ENCODE data around the gene TTLL10.

Gene TTLL10

DNA sequence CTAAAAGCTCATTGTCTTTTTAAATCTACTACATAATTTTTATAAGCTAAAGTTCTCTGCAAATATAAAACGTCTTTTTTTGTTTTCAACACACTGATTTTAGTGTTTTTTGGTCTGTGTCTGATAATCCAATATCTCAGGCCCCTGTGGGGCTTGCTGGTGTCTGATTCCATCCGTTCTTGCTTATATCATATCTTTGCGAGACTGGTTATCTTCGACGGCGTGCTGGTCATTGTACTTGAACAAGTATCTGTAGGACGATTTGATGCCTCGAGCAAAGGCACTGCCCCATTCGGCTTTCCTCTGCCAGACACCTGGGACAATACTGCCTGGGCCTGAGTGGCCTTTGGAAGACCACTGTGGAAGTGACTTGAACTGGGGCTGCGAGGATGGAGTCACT lies 18.4 kb upstream of the TTLL10 start:
- TF ChIP-seq, protein P1, sequence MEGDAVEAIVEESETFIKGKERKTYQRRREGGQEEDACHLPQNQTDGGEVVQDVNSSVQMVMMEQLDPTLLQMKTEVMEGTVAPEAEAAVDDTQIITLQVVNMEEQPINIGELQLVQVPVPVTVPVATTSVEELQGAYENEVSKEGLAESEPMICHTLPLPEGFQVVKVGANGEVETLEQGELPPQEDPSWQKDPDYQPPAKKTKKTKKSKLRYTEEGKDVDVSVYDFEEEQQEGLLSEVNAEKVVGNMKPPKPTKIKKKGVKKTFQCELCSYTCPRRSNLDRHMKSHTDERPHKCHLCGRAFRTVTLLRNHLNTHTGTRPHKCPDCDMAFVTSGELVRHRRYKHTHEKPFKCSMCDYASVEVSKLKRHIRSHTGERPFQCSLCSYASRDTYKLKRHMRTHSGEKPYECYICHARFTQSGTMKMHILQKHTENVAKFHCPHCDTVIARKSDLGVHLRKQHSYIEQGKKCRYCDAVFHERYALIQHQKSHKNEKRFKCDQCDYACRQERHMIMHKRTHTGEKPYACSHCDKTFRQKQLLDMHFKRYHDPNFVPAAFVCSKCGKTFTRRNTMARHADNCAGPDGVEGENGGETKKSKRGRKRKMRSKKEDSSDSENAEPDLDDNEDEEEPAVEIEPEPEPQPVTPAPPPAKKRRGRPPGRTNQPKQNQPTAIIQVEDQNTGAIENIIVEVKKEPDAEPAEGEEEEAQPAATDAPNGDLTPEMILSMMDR (IDR thresholded peaks at IDR 0.05; ENCODE audit: insufficient read depth, low read length, poor library complexity, severe bottlenecking) = no peak
- TF ChIP-seq EZH2phosphoT487 (conservative IDR thresholded peaks at IDR 0.05; ENCODE audit: low read length) = no peak
- Histone ChIP-seq H3K9ac (ENCODE audit: low read length) (no peak overlapping the region), H3K9me3 (ENCODE audit: insufficient read depth, low read length) (peaks cover 10% of the 10 kb centered on the region; the same call in 1 of the 2 replicates), H4K20me1 (ENCODE audit: low read depth, low read length) (no peaks in the 10 kb centered on the region), H2AFZ (ENCODE audit: low read depth, low read length, severe bottlenecking) (no peak overlapping the region), H3F3A (ENCODE audit: insufficient read depth) (no peaks in the 10 kb centered on the region), H3K79me2 (ENCODE audit: insufficient read depth, low read length) (no peaks in the 10 kb centered on the region), H3K4me2 (ENCODE audit: low read depth, low read length, poor library complexity, severe bottlenecking) (no peak overlapping the region), H3K9me2 (replicated peaks; ENCODE audit: insufficient read depth, low read length) (no peaks in the 10 kb centered on the region), H3K36me3 (ENCODE audit: low read length) (no peaks in the 10 kb centered on the region), H3K27me3 (ENCODE audit: low read length) (no peaks in the 10 kb centered on the region), H3K4me3 (ENCODE audit: insufficient read depth, low read length, poor library complexity, severe bottlenecking) (no peak overlapping the region), H3K27ac (ENCODE audit: low read depth, low read length) (no peak overlapping the region)

- H3K36me3 ChIP-seq (ENCODE audit: low read length) = no peaks in the 10 kb centered on the region
- H3K79me2 ChIP-seq (ENCODE audit: insufficient read depth, low read length) = no peaks in the 10 kb centered on the region
- H2AFZ ChIP-seq (ENCODE audit: low read depth, low read length, severe bottlenecking) = no peak overlapping the region
- H3K4me3 ChIP-seq (ENCODE audit: insufficient read depth, low read length, poor library complexity, severe bottlenecking) = no peak overlapping the region
- no peak overlapping the region for H3K9ac ChIP-seq (ENCODE audit: low read length)
- H3K9me2 ChIP-seq (replicated peaks; ENCODE audit: insufficient read depth, low read length) = no peaks in the 10 kb centered on the region
- H3K9me3 ChIP-seq (ENCODE audit: insufficient read depth, low read length) = peaks cover 10% of the 10 kb centered on the region; the same call in 1 of the 2 replicates
- no peak overlapping the region for H3K4me2 ChIP-seq (ENCODE audit: low read depth, low read length, poor library complexity, severe bottlenecking)
- no peaks in the 10 kb centered on the region for H4K20me1 ChIP-seq (ENCODE audit: low read depth, low read length)
- TF ChIP-seq EZH2phosphoT487 (conservative IDR thresholded peaks at IDR 0.05; ENCODE audit: low read length) = no peak
- TF ChIP-seq, protein P1 (IDR thresholded peaks at IDR 0.05; ENCODE audit: insufficient read depth, low read length, poor library complexity, severe bottlenecking) = no peak
- H3F3A ChIP-seq (ENCODE audit: insufficient read depth) = no peaks in the 10 kb centered on the region
- H3K27ac ChIP-seq (ENCODE audit: low read depth, low read length) = no peak overlapping the region
- H3K27me3 ChIP-seq (ENCODE audit: low read length) = no peaks in the 10 kb centered on the region
These were observed 17.3 kb upstream of the TTLL10 start for GRCh38 chr1:1156140-1157032.

DNA sequence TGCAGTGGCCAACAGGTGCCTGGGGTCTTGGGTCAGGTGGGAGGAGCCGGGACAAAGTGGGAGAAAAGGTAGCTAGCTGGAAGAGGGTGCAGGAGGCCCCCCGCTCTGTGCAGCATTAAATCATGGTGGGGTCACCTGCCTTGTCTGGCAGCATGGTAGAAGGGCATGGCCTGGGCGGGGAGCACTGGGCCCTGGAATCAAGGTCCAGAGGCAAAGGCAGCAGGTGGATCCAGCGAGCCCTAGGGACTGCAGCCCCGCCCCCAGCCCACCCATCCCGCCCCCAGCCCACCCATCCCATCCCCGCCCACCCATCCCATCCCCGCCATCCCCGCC lies 16.7 kb upstream of the TTLL10 start:
- Histone ChIP-seq H2AFZ (ENCODE audit: low read depth, low read length, severe bottlenecking) (no peak overlapping the region), H4K20me1 (ENCODE audit: low read depth, low read length) (no peaks in the 10 kb centered on the region), H3K27me3 (ENCODE audit: low read length) (no peaks in the 10 kb centered on the region), H3K9ac (ENCODE audit: low read length) (no peak overlapping the region), H3K79me2 (ENCODE audit: insufficient read depth, low read length) (no peaks in the 10 kb centered on the region), H3K4me2 (ENCODE audit: low read depth, low read length, poor library complexity, severe bottlenecking) (no peak overlapping the region), H3F3A (ENCODE audit: insufficient read depth) (no peaks in the 10 kb centered on the region), H3K9me2 (replicated peaks; ENCODE audit: insufficient read depth, low read length) (no peaks in the 10 kb centered on the region), H3K27ac (ENCODE audit: low read depth, low read length) (no peak overlapping the region), H3K4me3 (ENCODE audit: insufficient read depth, low read length, poor library complexity, severe bottlenecking) (no peak overlapping the region), H3K9me3 (ENCODE audit: insufficient read depth, low read length) (peaks cover 10% of the 10 kb centered on the region; the same call in 1 of the 2 replicates), H3K36me3 (ENCODE audit: low read length) (no peaks in the 10 kb centered on the region)
- TF ChIP-seq, protein P1 (IDR thresholded peaks at IDR 0.05; ENCODE audit: insufficient read depth, low read length, poor library complexity, severe bottlenecking) = no peak
- no peak for TF ChIP-seq EZH2phosphoT487 (conservative IDR thresholded peaks at IDR 0.05; ENCODE audit: low read length)
